ENCODE results near the gene DTNB. TPM values are rescaled to one million over a fixed set of nuclear protein-coding genes. Genes with fewer than 3 reads are reported as not detected.

DTNB gene
- 7.0 to 11.0 TPM (median 9.9 TPM) in 5 replicates for total RNA-seq (2022; extraction: Qiagen RNA extraction)

GRCh38 chr2:25673300-25674076, at the start of gene DTNB:
Gene DTNB, minus strand, starts transcription at chr2:25673577. Its CDS starts 20,917 bp downstream, at chr2:25652660.

GRCh38 chr2:25341753-25342371, 331.5 kb downstream of the DTNB start, which contains the start of gene DNMT3A:
Gene DNMT3A, minus strand, starts transcription at chr2:25341925. Its CDS starts 27,941 bp downstream, at chr2:25313984.

Other genes with a start within 250 kb of the DTNB start
- 10.8 to 19.3 TPM (median 16.7 TPM) in 5 replicates for gene ASXL2, start 204.9 kb upstream of the DTNB start, total RNA-seq (2022; extraction: Qiagen RNA extraction)